Measurements from ENCODE around the gene NR4A1.

NR4A1 gene

DNA sequence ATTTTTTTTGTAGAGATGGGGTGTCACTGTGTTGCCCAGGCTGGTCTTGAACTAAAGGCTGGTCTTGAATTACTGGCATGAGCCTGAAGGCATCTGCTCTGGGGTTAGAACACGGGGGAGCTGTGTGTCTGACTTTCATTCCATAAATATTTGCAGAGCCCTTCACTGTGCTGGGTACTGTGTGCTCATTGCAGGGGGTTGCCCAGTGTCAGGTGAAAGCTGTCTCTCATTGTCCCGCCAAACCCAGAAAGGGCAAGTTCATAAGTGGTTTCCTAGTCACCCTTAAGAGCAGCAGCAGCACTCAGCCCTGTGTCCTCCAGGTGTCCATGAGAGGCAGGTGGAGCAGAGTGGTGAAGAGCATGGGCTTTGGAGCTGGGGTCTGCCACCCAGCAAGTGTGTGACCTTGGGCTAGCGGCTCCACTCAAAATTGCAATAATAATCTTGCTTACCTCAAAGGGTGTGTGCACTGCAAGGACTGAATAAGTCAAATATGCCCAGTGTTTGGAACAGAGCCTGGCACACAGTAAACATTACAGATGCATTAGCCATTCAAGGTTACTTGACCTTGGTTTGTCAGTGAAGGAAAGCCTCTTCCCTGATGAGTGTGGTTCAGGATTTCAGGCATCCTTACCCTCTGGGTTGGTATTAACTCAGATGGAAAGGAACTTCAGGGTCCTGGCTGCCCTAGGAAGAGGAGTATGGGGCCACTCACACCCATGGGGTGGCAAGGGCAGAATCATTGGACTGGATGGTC lies 23.9 kb downstream of the NR4A1 start:
- TF ChIP-seq, protein P1, sequence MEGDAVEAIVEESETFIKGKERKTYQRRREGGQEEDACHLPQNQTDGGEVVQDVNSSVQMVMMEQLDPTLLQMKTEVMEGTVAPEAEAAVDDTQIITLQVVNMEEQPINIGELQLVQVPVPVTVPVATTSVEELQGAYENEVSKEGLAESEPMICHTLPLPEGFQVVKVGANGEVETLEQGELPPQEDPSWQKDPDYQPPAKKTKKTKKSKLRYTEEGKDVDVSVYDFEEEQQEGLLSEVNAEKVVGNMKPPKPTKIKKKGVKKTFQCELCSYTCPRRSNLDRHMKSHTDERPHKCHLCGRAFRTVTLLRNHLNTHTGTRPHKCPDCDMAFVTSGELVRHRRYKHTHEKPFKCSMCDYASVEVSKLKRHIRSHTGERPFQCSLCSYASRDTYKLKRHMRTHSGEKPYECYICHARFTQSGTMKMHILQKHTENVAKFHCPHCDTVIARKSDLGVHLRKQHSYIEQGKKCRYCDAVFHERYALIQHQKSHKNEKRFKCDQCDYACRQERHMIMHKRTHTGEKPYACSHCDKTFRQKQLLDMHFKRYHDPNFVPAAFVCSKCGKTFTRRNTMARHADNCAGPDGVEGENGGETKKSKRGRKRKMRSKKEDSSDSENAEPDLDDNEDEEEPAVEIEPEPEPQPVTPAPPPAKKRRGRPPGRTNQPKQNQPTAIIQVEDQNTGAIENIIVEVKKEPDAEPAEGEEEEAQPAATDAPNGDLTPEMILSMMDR (conservative IDR thresholded peaks at IDR 0.05; ENCODE audit: low read length), result no peak
- TF ChIP-seq EZH2phosphoT487 (IDR thresholded peaks at IDR 0.05; ENCODE audit: borderline replicate concordance), result no peak
- H3F3A ChIP-seq (ENCODE audit: low read depth), result no peaks in the 10 kb centered on the region
- H3K27me3 ChIP-seq (ENCODE audit: insufficient read depth, low read length, poor library complexity, severe bottlenecking), result no peaks in the 10 kb centered on the region
- H3K4me1 ChIP-seq (ENCODE audit: insufficient read depth, low read length, poor library complexity, severe bottlenecking), result peaks cover 47% of the 10 kb centered on the region
- H3K79me2 ChIP-seq (ENCODE audit: insufficient read depth, low read length), result peaks cover 67% of the 10 kb centered on the region
- H3K9me3 ChIP-seq (ENCODE audit: insufficient read depth, low read depth, low read length), result no peaks in the 10 kb centered on the region
- H3K36me3 ChIP-seq (ENCODE audit: insufficient read depth, low read length), result peaks cover 26% of the 10 kb centered on the region; the same call in 1 of the 2 replicates
- H3K9ac ChIP-seq (ENCODE audit: low read depth, low read length, poor library complexity, severe bottlenecking), result peak overlapping the region; percentile 50
- H3K9me2 ChIP-seq (replicated peaks; ENCODE audit: low read depth, low read length), result no peaks in the 10 kb centered on the region
- H3K4me2 ChIP-seq (ENCODE audit: low read depth, low read length, poor library complexity, severe bottlenecking), result peak overlapping the region; percentile 86
- H2AFZ ChIP-seq (ENCODE audit: low read length), result no peak overlapping the region
- peaks cover 54% of the 10 kb centered on the region for H4K20me1 ChIP-seq (ENCODE audit: insufficient read depth, low read length, poor library complexity, severe bottlenecking)
- H3K4me3 ChIP-seq (ENCODE audit: low read length, poor library complexity, severe bottlenecking), result no peak overlapping the region

DNA sequence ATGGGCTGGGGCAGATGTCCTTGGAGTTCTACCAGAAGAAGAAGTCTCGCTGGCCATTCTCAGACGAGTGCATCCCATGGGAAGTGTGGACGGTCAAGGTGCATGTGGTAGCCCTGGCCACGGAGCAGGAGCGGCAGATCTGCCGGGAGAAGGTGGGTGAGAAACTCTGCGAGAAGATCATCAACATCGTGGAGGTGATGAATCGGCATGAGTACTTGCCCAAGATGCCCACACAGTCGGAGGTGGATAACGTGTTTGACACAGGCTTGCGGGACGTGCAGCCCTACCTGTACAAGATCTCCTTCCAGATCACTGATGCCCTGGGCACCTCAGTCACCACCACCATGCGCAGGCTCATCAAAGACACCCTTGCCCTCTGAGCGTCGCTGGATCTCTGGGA lies 25.6 kb downstream of the NR4A1 start:
- H3K79me2 ChIP-seq (ENCODE audit: insufficient read depth, low read length), result peaks cover 50% of the 10 kb centered on the region

DNA sequence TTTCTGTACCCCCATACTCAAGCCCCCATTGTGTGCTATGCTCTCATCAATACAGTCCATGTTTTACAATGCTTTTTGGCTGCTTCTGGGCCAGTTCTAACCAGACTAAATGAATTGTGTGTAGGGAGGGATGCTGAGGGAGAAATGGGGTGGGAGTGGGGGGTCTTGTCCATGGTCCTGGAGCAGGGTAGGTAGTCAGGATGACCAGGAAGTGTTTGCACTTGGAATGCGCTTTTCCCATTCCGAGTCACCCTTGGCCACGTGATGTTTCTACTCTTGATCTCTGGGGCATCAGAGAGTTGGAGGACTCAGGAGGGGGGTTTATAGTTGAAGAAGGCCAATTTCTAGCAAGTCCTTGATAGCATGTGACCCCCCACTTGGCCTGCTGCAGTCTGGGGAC lies 27.0 kb downstream of the NR4A1 start:
- H3K4me1 ChIP-seq (ENCODE audit: insufficient read depth, low read length, poor library complexity, severe bottlenecking), result peaks cover 39% of the 10 kb centered on the region
- H3K27me3 ChIP-seq (ENCODE audit: insufficient read depth, low read length, poor library complexity, severe bottlenecking), result no peaks in the 10 kb centered on the region
- H4K20me1 ChIP-seq (ENCODE audit: insufficient read depth, low read length, poor library complexity, severe bottlenecking), result peaks cover 24% of the 10 kb centered on the region
- peaks cover 37% of the 10 kb centered on the region for H3K79me2 ChIP-seq (ENCODE audit: insufficient read depth, low read length)
- no peak overlapping the region for H3K9ac ChIP-seq (ENCODE audit: low read depth, low read length, poor library complexity, severe bottlenecking)
- TF ChIP-seq, protein P1 (conservative IDR thresholded peaks at IDR 0.05; ENCODE audit: low read length), result no peak
- TF ChIP-seq EZH2phosphoT487 (IDR thresholded peaks at IDR 0.05; ENCODE audit: borderline replicate concordance), result no peak
- H3K9me2 ChIP-seq (replicated peaks; ENCODE audit: low read depth, low read length), result no peaks in the 10 kb centered on the region
- H3K4me3 ChIP-seq (ENCODE audit: low read length, poor library complexity, severe bottlenecking), result no peak overlapping the region
- H2AFZ ChIP-seq (ENCODE audit: low read length), result no peak overlapping the region
- peaks cover 26% of the 10 kb centered on the region; the same call in 1 of the 2 replicates for H3K36me3 ChIP-seq (ENCODE audit: insufficient read depth, low read length)
- H3K4me2 ChIP-seq (ENCODE audit: low read depth, low read length, poor library complexity, severe bottlenecking), result no peak overlapping the region
- H3F3A ChIP-seq (ENCODE audit: low read depth), result no peaks in the 10 kb centered on the region
- H3K9me3 ChIP-seq (ENCODE audit: insufficient read depth, low read depth, low read length), result no peaks in the 10 kb centered on the region

More for the DNA sequence above, 25.6 kb downstream of the NR4A1 start:
- Histone ChIP-seq H3K4me1 (ENCODE audit: insufficient read depth, low read length, poor library complexity, severe bottlenecking) (peaks cover 48% of the 10 kb centered on the region), H2AFZ (ENCODE audit: low read length) (no peak overlapping the region), H3K4me3 (ENCODE audit: low read length, poor library complexity, severe bottlenecking) (no peak overlapping the region), H3F3A (ENCODE audit: low read depth) (no peaks in the 10 kb centered on the region), H3K9me2 (replicated peaks; ENCODE audit: low read depth, low read length) (no peaks in the 10 kb centered on the region), H3K9me3 (ENCODE audit: insufficient read depth, low read depth, low read length) (no peaks in the 10 kb centered on the region), H3K36me3 (ENCODE audit: insufficient read depth, low read length) (peaks cover 26% of the 10 kb centered on the region; the same call in 1 of the 2 replicates), H3K27me3 (ENCODE audit: insufficient read depth, low read length, poor library complexity, severe bottlenecking) (no peaks in the 10 kb centered on the region), H4K20me1 (ENCODE audit: insufficient read depth, low read length, poor library complexity, severe bottlenecking) (peaks cover 39% of the 10 kb centered on the region), H3K9ac (ENCODE audit: low read depth, low read length, poor library complexity, severe bottlenecking) (no peak overlapping the region), H3K4me2 (ENCODE audit: low read depth, low read length, poor library complexity, severe bottlenecking) (no peak overlapping the region)
- no peak for TF ChIP-seq EZH2phosphoT487 (IDR thresholded peaks at IDR 0.05; ENCODE audit: borderline replicate concordance)
- TF ChIP-seq, protein P1 (conservative IDR thresholded peaks at IDR 0.05; ENCODE audit: low read length), result no peak
